Nephron progenitor cell (in vitro differentiated cells): Measurements from ENCODE around the gene FAM3B.

Experiments used
- DNase-seq: peaks from one replicate; pipeline ENCODE4 v3.0.0; 2021
- H3K27ac Mint-ChIP-seq: 2 replicates; pipeline ENCODE4 v1.8.0; 2021; ENCODE audit warnings: mild to moderate bottlenecking, moderate library complexity, mixed read lengths
- H3K27me3 Mint-ChIP-seq: 2 replicates; pipeline ENCODE4 v1.8.0; 2021; ENCODE audit warnings: mild to moderate bottlenecking, low read depth, mixed read lengths; ENCODE audit not compliant: poor library complexity
- H3K36me3 Mint-ChIP-seq: 2 replicates; pipeline ENCODE4 v1.8.0; 2021; ENCODE audit warnings: low read depth, mixed read lengths
- H3K4me1 Mint-ChIP-seq: 2 replicates; pipeline ENCODE4 v1.8.0; 2021; ENCODE audit warnings: mixed read lengths
- H3K4me3 Mint-ChIP-seq: 2 replicates; pipeline ENCODE4 v1.8.0; 2021; ENCODE audit warnings: mild to moderate bottlenecking, moderate library complexity, mixed read lengths
- H3K9me3 Mint-ChIP-seq: 2 replicates; pipeline ENCODE4 v1.8.0; 2021; ENCODE audit warnings: mild to moderate bottlenecking, moderate library complexity, mixed read lengths
- TF ChIP-seq, protein P1 (sequence below): fragments of 200-600 bp; sonication (generic); IDR thresholded peaks from 2 replicates; pipeline ENCODE4 v1.5.0; 2021; ENCODE audit warnings: antibody characterized with exemption

FAM3B gene

DNA sequence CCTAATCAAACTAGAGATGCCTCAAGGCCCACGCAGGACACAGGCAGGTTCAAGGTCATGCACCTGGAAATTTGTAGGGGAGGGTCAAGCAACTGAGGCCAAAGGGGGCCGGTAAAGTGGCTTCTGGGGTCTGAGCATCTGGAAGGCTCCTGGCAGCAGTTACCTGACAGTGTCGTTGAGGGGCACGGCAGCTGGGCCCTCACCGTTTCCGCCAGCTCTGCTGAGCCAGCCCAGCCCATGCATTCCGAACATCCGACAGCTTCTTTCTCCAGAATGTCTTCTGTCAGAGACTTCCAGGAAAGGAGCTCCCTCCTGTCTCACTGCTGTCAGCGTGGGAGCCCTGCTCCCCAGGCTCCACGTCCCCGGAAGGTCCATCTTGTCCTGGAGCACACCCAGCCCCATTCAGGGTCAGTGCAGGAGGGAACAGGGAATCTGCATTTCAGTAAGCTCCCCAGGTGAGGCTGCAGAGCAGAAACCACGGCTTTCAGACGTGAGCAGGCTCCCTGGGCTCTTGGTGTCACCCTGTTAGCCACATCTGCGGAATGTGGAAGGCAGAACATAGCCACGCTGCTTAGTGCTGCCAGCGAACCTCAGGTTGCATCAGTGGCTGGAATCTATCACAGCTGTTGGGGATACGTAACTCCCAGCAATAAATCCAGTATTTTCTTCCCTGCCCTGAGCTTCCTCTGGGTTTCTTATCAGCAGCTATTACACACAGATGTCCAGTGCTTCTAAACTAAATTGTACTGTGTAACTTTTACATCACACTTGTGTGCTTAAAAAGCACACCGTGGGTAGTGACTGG, 36.3 kb upstream of the FAM3B start:
- H3K27me3 Mint-ChIP-seq, result peaks cover 18% of the 10 kb centered on the region
- TF ChIP-seq, protein P1, sequence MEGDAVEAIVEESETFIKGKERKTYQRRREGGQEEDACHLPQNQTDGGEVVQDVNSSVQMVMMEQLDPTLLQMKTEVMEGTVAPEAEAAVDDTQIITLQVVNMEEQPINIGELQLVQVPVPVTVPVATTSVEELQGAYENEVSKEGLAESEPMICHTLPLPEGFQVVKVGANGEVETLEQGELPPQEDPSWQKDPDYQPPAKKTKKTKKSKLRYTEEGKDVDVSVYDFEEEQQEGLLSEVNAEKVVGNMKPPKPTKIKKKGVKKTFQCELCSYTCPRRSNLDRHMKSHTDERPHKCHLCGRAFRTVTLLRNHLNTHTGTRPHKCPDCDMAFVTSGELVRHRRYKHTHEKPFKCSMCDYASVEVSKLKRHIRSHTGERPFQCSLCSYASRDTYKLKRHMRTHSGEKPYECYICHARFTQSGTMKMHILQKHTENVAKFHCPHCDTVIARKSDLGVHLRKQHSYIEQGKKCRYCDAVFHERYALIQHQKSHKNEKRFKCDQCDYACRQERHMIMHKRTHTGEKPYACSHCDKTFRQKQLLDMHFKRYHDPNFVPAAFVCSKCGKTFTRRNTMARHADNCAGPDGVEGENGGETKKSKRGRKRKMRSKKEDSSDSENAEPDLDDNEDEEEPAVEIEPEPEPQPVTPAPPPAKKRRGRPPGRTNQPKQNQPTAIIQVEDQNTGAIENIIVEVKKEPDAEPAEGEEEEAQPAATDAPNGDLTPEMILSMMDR, result no peak
- no peak for DNase-seq
- H3K9me3 Mint-ChIP-seq, result peaks cover 7% of the 10 kb centered on the region
- peaks cover 13% of the 10 kb centered on the region for H3K36me3 Mint-ChIP-seq
- H3K27ac Mint-ChIP-seq, result no peak overlapping the region
- no peaks in the 10 kb centered on the region for H3K4me1 Mint-ChIP-seq
- no peak overlapping the region for H3K4me3 Mint-ChIP-seq

DNA sequence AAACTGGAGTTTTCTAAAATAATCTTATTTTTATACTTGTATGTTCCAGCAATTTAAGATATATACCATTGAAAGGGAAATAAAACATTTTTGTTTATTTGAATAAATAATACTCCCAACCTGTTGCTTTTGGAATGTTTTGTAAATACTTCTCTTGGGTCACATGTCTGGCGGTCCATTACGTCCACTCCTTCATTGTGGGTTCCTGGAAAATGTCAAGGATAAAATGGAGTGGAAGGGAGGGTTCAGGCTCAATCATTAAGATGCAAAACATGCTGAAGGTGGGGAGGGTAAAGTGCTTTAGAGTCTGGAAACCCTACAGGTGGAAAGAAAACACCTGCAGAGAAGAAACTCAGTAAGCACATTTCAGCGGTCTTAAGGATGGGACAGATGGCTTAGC, 34.2 kb upstream of the FAM3B start:
- no peak overlapping the region for H3K27ac Mint-ChIP-seq
- H3K9me3 Mint-ChIP-seq, result no peaks in the 10 kb centered on the region
- H3K36me3 Mint-ChIP-seq, result no peaks in the 10 kb centered on the region
- no peaks in the 10 kb centered on the region for H3K4me1 Mint-ChIP-seq
- DNase-seq, result no peak
- TF ChIP-seq, protein P1, result no peak
- H3K4me3 Mint-ChIP-seq, result no peak overlapping the region
- peaks cover 21% of the 10 kb centered on the region for H3K27me3 Mint-ChIP-seq

DNA sequence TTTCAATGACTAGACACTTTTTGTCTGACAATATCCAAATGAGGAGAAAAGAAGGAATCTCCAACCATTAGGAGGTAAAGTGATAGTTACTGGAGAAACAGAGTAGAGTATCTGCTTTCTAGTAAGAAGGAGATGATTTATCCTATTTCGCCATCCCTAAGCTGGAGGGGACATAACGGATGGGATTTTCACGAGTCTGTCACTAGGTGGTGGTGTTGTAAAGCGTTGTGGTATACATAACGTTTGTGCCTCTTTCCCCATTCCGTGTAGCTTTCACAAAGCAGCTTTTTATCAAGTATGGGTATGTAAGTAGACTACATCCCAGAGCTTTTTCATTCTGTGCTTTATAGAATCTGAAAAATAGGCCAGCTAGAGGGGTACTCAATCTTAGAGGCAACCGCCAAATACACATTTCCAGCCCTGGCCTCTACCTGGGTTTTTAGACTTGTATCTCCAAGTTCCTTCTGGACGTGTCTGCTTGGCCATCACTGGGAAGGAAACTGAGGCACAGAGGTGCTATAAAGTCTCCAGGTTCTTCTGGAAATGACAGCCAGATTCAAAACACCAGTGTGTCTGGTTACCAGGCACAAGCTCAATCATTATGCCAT, 33.3 kb upstream of the FAM3B start:
- DNase-seq, result peak; percentile 39
- Mint-ChIP-seq H3K4me1 (no peaks in the 10 kb centered on the region), H3K4me3 (no peak overlapping the region)

DNA sequence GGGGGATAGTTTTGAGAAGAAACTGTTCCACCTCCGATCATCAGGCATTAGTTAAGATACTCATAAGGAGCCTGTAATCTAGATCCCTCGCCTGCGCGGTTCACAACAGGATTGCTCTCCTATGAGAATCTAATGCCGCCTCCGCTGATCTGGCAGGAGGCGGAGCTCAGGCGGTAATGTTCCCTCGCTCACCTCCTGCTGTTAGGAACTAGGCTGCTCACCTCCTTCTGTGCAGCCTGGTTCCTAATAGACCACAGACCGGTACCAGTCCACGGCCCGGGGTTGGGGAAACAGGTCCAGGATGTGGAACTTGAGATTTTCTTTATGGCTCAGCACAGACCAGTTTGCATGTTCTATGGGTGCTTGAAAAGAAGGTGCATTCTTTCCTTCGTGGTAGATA, 27.2 kb upstream of the FAM3B start:
- no peaks in the 10 kb centered on the region for H3K36me3 Mint-ChIP-seq
- peaks cover 21% of the 10 kb centered on the region for H3K27me3 Mint-ChIP-seq
- peak; percentile 10 for DNase-seq
- no peaks in the 10 kb centered on the region for H3K4me1 Mint-ChIP-seq
- TF ChIP-seq, protein P1, result no peak
- no peak overlapping the region for H3K4me3 Mint-ChIP-seq
- peaks cover 31% of the 10 kb centered on the region for H3K9me3 Mint-ChIP-seq
- H3K27ac Mint-ChIP-seq, result no peak overlapping the region

More for the DNA sequence above, 33.3 kb upstream of the FAM3B start:
- Mint-ChIP-seq H3K36me3 (no peaks in the 10 kb centered on the region), H3K27ac (no peak overlapping the region), H3K9me3 (no peaks in the 10 kb centered on the region), H3K27me3 (peaks cover 21% of the 10 kb centered on the region)
- TF ChIP-seq, protein P1, result peak; percentile 79

DNA sequence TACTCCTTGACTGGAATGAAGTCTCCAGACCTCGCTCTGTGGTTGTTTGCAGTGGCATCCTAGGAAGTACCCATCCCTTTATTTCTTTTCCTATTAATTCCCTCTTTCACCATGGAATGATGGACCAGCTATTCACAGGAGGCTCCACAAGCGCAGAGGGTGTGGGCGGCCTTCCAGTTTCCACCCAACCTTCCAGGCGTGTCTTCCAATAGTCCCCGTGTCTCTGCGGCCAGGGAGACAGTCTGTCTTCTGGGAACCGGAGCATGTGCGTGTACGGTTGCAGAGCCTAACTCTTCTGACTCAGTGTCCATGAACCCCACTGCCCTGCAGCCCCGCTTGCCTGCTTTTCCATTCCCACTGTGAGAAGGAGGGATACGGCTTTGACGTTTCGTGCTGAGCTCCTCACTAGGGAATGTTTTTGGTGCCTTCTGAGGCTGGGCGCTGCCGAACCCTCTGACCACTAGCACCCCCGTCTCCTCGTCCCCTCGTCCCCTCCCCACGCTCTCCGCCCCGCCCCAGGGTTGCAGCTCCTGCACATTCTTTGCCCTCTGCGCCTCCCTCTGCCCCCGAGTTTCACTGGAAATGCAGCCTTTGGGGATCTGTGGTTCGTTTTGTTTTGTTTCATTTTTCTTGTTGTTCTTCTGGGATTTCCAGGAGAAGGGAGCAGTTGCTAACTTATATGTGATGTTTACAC, 26.3 kb upstream of the FAM3B start:
- H3K4me1 Mint-ChIP-seq, result no peaks in the 10 kb centered on the region
- H3K27ac Mint-ChIP-seq, result no peak overlapping the region
- no peak for DNase-seq
- TF ChIP-seq, protein P1, result no peak
- no peaks in the 10 kb centered on the region for H3K36me3 Mint-ChIP-seq
- no peak overlapping the region for H3K4me3 Mint-ChIP-seq
- H3K27me3 Mint-ChIP-seq, result peaks cover 21% of the 10 kb centered on the region
- peaks cover 31% of the 10 kb centered on the region for H3K9me3 Mint-ChIP-seq
